ENCODE measurements around the gene CROT.
"Not testable (repeated sequence)": the region's sequence is repeated elsewhere in the genome, so short reads cannot be mapped to it uniquely, and the experiment has no call there.

Gene CROT

GRCh38 chr7:87345166-87345927 is at the start of gene CROT:
TSS of gene CROT (plus strand) at chr7:87345664. CDS start at chr7:87349069, 3,405 bp downstream.
- DNase-seq (ENCODE audit: low read depth): peak; percentile 81

- no peak for DNase-seq (ENCODE audit: low read depth)
These were observed 44.7 kb upstream of the CROT start for GRCh38 chr7:87300756-87301155.

GRCh38 chr7:87310790-87311419 is 34.6 kb upstream of the CROT start:
- DNase-seq (ENCODE audit: low read depth): no peak

DNA sequence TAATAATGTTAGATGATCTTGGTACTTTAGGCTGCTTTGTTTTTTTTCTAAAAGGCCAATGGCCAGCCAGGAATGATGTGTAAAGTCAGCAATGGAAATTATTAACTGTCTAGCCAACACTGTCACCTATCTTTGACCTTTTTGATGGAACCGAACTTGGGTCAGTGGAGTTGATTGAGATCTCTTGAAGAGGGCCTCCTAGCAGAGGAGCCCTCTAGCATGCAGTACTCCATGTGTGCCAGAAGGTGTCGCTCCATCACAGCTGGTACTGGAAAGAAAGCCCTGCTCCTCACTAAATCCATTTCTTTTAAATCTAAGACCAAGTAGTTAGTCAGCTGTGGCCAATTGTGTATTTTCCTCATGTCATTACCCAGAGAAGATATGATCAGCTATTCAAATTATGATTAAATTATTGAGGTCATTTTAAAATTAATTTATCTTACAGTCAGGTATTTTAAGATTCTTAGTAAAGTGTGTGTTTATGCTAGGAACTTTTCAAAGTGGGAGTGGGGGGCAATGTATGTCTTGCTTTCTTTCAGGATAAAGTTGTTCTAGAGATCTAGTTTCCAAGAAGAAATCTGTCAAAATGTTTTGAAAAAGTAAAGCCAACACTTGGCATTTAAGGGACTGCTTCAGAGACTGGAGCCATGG is 33.1 kb upstream of the CROT start:
- peak; percentile 29 for DNase-seq (ENCODE audit: low read depth)

GRCh38 chr7:87316097-87316700 is 29.3 kb upstream of the CROT start:
- no peak for DNase-seq (ENCODE audit: low read depth)

- DNase-seq (ENCODE audit: low read depth): peak; percentile 73
These were observed 28.5 kb upstream of the CROT start for GRCh38 chr7:87316846-87317552.

DNA sequence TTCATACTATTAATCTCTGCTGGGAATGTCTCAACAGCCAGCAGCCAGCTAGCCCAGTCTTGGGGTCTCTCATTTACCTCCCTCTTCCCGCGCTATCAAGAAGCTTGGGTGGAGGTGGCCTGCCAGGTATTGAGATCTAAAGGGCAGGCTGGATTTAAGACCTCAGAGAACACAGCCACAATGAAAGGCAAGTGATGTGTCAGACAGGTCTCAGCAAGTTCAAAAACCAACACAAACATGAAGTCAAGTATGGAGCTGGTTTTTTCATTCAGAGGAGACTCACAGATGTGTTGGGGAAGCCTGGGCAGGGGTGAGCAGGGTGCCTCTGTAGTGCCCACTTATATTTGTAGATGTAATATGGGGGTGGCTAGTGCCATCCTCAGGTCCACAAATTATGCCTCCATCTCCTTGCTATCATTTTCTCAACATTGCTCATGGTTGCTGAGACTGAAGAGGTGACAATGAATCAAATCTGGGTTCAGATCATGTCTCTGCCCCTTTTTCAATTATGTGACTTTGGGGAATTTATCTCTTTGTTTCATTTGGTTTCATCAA is 27.7 kb upstream of the CROT start:
- no peak for DNase-seq (ENCODE audit: low read depth)

DNA sequence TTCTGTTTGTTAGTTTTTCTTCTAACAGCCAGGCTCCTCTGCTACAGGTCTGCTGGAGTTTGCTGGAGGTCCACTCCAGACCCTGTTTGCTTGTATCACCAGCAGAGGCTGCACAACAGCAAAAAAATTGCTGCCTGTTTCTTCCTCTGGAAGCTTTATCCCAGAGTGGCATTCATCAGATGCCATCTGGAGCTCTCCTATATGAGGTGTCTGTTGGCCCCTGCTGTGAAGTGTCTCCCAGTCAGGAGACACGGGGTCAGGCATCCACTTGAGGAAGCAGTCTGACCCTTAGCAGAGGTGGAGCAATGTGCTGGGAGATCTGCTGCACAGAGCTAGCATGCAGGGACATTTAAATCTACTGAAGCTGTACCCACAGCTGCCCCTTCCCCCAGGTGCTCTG is 26.7 kb upstream of the CROT start:
- no peak for DNase-seq (ENCODE audit: low read depth)

GRCh38 chr7:87319154-87319581 is 26.3 kb upstream of the CROT start:
- DNase-seq (ENCODE audit: low read depth): not testable (repeated sequence)

GRCh38 chr7:87322912-87323311 is 22.6 kb upstream of the CROT start:
- no peak for DNase-seq (ENCODE audit: low read depth)

DNA sequence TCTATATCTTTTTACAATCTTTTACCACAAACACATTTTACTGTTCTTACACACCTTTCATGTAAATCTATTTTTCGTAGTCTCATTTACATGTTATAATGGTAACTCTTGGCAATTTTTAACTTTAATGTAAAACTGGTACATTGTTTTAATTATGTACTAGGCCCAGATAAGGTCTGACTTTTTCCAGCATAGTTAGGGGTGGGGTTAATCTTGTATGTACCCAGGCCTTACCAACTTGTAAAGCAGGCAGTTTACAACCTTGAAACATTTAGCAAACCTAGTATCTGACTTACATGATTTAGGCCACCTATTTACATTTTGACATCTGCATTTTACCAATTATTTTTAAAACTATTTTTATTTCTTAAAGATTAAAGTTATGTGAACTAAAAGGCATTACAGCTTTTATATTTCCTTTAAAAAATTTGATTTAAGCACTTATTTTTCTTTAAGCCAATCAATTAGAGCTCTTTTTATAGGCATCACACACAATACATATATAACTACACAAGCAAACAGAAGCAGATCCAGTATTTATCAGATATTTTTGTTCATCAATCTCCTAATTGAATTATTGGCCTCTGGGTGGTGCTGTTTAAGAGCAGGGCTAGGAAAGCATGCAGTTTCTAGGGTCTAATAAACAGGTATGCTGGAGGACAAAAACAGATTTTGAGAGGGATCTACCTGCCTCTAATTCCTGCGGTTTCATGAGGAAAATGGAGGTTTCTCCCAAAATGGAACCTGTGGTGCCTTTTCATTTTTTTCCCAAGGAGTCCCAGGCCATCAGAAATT is 19.7 kb upstream of the CROT start:
- DNase-seq (ENCODE audit: low read depth): no peak

DNA sequence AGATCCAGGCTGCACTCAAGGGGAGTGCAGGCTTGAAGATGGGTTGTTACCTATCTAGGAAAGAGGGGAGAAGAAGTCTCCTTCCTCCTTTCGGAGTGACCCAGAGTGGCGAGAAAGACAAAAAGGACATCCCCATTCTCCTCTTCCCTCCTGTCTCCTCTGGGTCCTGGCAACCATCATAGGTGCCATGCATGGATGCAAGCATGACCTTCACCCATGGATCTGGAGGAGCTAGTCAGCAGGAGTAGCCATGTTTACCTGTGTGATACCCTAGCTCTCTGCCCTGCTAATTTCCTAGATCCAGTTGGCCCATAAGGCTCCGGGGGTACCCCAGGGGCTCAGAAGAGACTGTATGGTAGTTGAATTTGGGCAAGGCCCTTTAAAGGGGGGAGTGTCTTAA is 17.2 kb upstream of the CROT start:
- no peak for DNase-seq (ENCODE audit: low read depth)

DNA sequence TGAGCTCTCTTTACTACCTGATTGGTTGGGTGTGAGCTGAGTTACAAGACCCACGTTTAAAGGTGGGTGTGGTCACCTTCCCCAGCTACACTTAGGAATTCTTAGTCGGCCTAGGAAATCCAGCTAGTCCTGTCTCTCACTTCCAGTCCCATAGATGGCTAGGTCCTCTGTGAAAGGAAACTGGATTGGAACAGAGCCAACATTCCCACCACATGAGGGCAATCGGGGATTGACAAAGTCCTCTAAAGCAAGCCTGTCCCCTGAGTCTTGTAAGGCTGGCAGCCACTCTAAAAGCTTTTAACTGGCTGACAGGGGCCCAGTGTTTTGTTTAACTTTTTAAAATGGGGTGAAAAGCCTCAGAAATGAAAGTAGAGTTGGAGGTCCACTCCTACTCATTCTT is 15.1 kb upstream of the CROT start:
- no peak for DNase-seq (ENCODE audit: low read depth)

DNA sequence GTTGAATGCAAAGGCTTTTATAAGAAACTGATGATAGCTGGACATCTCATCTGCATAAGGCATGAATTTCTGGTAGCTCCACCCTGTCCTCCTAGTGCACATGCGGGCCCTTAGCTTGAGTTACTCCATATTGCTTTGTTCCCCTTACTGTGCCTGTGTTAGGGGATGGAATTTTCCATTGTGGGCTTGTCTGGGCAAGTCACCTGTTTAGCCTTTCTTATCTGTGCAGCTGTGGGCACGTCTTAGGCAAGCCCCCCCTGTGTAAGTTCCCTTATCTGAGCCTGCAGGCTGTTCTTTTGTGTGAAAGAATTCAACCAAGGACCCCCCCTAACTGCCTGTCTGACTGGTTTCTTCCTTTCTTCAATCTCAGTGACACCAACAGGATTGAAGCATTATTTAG is 14.5 kb upstream of the CROT start:
- DNase-seq (ENCODE audit: low read depth): no peak

- no peak for DNase-seq (ENCODE audit: low read depth)
These were observed 13.7 kb upstream of the CROT start for GRCh38 chr7:87331687-87332252.

- DNase-seq (ENCODE audit: low read depth): no peak
These were observed 13.1 kb upstream of the CROT start for GRCh38 chr7:87332321-87332720.

DNA sequence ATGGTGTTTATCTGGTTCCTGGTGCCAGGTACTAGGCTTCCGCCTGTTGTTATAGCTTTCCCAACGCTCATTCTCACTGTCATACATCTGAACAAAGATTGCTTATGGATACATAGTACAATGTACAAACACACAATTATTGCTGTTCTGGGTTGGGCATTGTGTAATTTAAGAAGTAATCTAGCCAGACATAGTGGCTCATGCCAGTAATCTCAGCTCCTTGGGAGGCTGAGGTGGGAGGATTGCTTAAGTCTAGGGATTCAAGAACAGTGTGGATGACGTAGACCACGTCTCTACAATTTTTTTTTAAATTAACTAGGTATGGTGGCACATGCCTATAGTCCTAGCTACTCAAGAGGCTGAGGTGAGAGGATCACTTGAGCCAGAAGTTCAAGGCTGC is 9.3 kb upstream of the CROT start:
- no peak for DNase-seq (ENCODE audit: low read depth)

DNA sequence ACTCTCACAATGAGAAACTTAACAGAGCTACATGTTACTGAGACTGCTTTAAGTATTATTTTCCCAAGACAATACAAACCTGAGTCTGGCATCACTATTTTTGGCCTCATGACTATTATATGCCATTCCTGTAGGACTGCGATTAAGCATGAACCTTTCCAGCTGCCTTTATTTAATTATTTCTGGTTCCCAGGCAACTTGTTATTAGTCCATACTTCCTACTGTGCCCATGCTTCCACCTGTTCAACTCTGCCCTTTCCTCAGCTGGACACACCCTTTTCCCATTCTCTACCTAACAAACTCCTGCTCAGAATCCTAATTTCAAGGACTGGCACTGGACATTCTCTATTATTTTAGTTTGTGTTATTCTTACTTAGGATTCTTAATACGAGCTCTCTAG is 8.1 kb upstream of the CROT start:
- DNase-seq (ENCODE audit: low read depth): no peak

DNA sequence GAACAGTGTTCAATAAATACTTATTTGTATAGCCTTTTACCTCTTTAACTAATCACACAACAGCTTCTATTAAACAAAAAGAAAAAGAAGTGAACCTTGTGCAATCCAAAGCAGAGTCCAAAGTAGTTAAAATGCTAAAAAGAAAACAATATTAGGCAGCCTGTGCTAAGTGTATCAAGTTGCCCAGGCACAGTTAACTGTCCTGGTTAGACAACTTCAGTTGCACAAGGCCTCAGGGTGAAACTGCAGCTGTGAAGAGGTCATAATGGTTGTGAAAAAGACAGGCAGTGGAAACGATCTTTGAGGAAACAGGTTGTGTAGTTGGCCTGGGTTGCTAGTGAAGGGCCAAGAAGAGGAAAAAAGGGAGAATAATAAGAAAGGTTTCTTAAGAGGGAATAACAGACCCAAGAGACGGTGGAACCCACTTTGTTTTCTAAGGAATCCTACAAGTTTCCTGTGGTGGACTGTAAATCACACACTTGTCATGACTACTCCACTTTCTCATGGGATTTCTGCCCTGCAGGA is 6.0 kb upstream of the CROT start:
- DNase-seq (ENCODE audit: low read depth): no peak

GRCh38 chr7:87341441-87341840 is 4.0 kb upstream of the CROT start:
- DNase-seq (ENCODE audit: low read depth): no peak
